PC-3 (cell line): Measurements from ENCODE around the gene IGFALS. TPM values are rescaled to one million over a fixed set of nuclear protein-coding genes. Genes with fewer than 3 reads are reported as not detected.

Experiments used
- ATAC-seq: fragments of 200-7000 bp; cut with Tn5 transposase; 2 replicates; pipeline ENCODE4 v1.9.1; 2020; ENCODE audit warnings: mild to moderate bottlenecking, moderate library complexity
- BruUV-seq: library from RNA; stranded (reverse); fragments of 400-500 nt; replicated peaks from 2 replicates; lab custom pipeline; 2021; lab: Mats Ljungman, UMichigan
- CTCF ChIA-PET: fragments of 300-600 bp; sonication (Branson Sonifier 250); formaldehyde crosslinking; loops from one replicate; lab custom pipeline; 2022; ENCODE audit warnings: antibody characterized with exemption; lab: Charles Lee
- POLR2A ChIA-PET: fragments of 300-600 bp; sonication (Branson Sonifier 250); formaldehyde crosslinking; loops from one replicate; lab custom pipeline; 2022; ENCODE audit warnings: antibody characterized with exemption; ENCODE audit not compliant: unreplicated experiment; lab: Charles Lee
- DNase-seq: peaks from one replicate; pipeline ENCODE4 v3.0.0-alpha.2; 2015
- H2AFZ ChIP-seq: fragments of 300-600 bp; sonication (generic); 2 replicates; pipeline ENCODE4 v1.6.0; 2016; ENCODE audit warnings: antibody characterized with exemption, low read length
- H3F3A ChIP-seq: fragments of 300-600 bp; sonication (generic); one replicate; pipeline ENCODE4 v1.6.0; 2017; ENCODE audit warnings: antibody characterized with exemption, low read length, control low read depth, mild to moderate bottlenecking; ENCODE audit not compliant: unreplicated experiment
- H3K27ac ChIP-seq: fragments of 300-600 bp; sonication (generic); 2 replicates; pipeline ENCODE4 v1.5.1; 2016; ENCODE audit warnings: mild to moderate bottlenecking, low read length
- H3K27me3 ChIP-seq: fragments of 300-600 bp; sonication (generic); 2 replicates; pipeline ENCODE4 v1.6.1; 2016; ENCODE audit warnings: low read length, mixed read lengths
- H3K36me3 ChIP-seq: fragments of 300-600 bp; sonication (generic); 2 replicates; pipeline ENCODE4 v1.6.1; 2016; ENCODE audit warnings: low read depth, mixed run types, low read length, mixed read lengths
- H3K4me1 ChIP-seq: fragments of 300-600 bp; sonication (generic); 2 replicates; pipeline ENCODE4 v1.5.1; 2016; ENCODE audit warnings: low read length; ENCODE audit not compliant: insufficient read depth
- H3K4me2 ChIP-seq: fragments of 300-600 bp; sonication (generic); 2 replicates; pipeline ENCODE4 v1.6.0; 2016; ENCODE audit warnings: low read length
- H3K4me3 ChIP-seq: fragments of 300-600 bp; sonication (generic); 2 replicates; pipeline ENCODE4 v1.5.1; 2016; ENCODE audit warnings: mild to moderate bottlenecking, low read length, mixed read lengths
- H3K79me2 ChIP-seq: fragments of 300-600 bp; sonication (generic); 2 replicates; pipeline ENCODE4 v1.6.1; 2017; ENCODE audit warnings: low read length, mixed read lengths
- H3K9ac ChIP-seq: fragments of 300-600 bp; sonication (generic); 2 replicates; pipeline ENCODE4 v1.6.0; 2016; ENCODE audit warnings: mild to moderate bottlenecking, low read length
- H3K9me2 ChIP-seq: fragments of 300-600 bp; sonication (generic); replicated peaks from 2 replicates; pipeline ENCODE4 v1.6.1; 2016; ENCODE audit warnings: mixed run types, low read length, mixed read lengths
- H3K9me3 ChIP-seq: fragments of 300-600 bp; sonication (generic); 2 replicates; pipeline ENCODE4 v1.6.1; 2016; ENCODE audit warnings: low read length, mixed read lengths
- H4K20me1 ChIP-seq: fragments of 300-600 bp; sonication (generic); 2 replicates; pipeline ENCODE4 v1.6.1; 2016; ENCODE audit warnings: low read length, mixed read lengths
- EZH2 ChIP-seq: fragments of 300-600 bp; sonication (generic); IDR thresholded peaks from one replicate; pipeline ENCODE4 v1.6.1; 2017; ENCODE audit warnings: antibody characterized with exemption, mild to moderate bottlenecking, low read length; ENCODE audit not compliant: unreplicated experiment
- EZH2phosphoT487 ChIP-seq: fragments of 300-600 bp; sonication (generic); IDR thresholded peaks from 2 replicates; pipeline ENCODE4 v1.6.1; 2018; ENCODE audit warnings: mild to moderate bottlenecking, antibody characterized with exemption, low read length, borderline replicate concordance
- intact Hi-C: fragments of 100-400 bp; cut with micrococcal nuclease; formaldehyde crosslinking; loops from 2 replicates; pipeline ENCODE4 v1.9.0; 2023
- total RNA-seq: library from RNA; depleted of rRNA; stranded (reverse); fragments of >200 nt; gene quantifications from 2 replicates; pipeline ENCODE4 v1.2.3, GENCODE V29; 2014
- TF ChIP-seq, protein P1 (sequence below): fragments of 300-600 bp; sonication (generic); conservative IDR thresholded peaks from 2 replicates; pipeline ENCODE4 v1.5.1; 2017; ENCODE audit warnings: antibody characterized with exemption, low read depth, mild to moderate bottlenecking, low read length

The IGFALS gene
- total RNA-seq, 1 experiment from 2014 or later, result not detected

DNA sequence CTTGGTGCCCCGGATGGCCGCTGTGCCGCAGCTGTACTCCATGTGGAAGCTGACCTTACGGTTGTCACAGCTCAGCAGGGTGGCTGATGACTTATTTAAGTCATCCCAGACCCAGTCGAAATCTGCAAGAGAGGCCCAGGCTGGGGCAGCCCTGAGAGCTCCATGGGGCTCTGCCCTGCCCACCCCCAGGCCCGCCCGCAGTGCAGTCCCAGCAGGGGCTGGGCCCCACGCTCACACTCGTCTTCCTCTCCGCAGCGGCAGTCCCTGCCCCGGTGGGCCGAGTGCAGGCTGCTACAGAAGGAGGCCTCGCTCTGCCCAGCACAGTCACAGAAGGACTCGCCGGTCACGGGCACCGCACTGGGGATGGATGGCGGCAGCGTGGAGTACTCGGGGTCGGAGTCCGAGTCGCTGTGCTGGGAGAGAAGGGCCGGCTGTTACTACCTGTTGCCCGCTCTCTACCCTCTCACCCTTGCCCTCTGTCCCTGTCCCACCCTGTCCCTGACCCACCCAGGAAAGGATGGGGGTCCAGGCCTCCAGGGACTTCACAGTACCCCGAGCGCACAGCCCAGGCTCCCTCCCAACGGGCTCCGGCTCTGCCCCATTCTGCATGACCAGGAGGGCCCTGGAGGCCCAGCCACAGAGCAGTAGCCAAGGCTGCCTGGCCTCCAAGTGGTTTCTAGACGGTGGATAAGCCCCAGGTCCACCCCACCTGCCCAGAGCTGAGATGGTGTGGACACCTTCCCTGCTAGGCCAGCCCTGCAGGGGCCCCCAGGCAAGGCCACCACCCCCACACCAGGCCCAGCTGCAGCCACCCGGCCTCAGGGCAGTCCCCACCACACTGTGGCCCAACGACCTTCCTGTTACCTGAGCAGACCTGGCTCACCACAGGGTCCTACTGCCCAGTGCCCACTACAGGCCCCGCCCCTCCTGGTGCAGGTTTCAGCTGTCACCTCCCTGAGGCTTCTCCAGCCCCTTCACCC lies 15.0 kb downstream of the IGFALS start:
- no TSS peak for BruUV-seq
- no peaks in the 10 kb centered on the region for H3K27me3 ChIP-seq
- ChIA-PET CTCF (no interaction called here), POLR2A (no interaction called here)
- peaks cover 18% of the 10 kb centered on the region; the same call in 1 of the 2 replicates for H3K4me1 ChIP-seq
- H3K36me3 ChIP-seq, result no peaks in the 10 kb centered on the region
- no peak overlapping the region for H3K9ac ChIP-seq
- no peaks in the 10 kb centered on the region for H3K9me2 ChIP-seq
- no peaks in the 10 kb centered on the region for H3K9me3 ChIP-seq
- H3K4me2 ChIP-seq, result no peak overlapping the region
- no peak overlapping the region for H2AFZ ChIP-seq
- no peak overlapping the region for H3K4me3 ChIP-seq
- H3K27ac ChIP-seq, result no peak overlapping the region
- peaks cover 3% of the 10 kb centered on the region; the same call in 1 of the 2 replicates for H4K20me1 ChIP-seq
- intact Hi-C loops, result no loop called here
- no peak for TF ChIP-seq EZH2
- TF ChIP-seq, protein P1, sequence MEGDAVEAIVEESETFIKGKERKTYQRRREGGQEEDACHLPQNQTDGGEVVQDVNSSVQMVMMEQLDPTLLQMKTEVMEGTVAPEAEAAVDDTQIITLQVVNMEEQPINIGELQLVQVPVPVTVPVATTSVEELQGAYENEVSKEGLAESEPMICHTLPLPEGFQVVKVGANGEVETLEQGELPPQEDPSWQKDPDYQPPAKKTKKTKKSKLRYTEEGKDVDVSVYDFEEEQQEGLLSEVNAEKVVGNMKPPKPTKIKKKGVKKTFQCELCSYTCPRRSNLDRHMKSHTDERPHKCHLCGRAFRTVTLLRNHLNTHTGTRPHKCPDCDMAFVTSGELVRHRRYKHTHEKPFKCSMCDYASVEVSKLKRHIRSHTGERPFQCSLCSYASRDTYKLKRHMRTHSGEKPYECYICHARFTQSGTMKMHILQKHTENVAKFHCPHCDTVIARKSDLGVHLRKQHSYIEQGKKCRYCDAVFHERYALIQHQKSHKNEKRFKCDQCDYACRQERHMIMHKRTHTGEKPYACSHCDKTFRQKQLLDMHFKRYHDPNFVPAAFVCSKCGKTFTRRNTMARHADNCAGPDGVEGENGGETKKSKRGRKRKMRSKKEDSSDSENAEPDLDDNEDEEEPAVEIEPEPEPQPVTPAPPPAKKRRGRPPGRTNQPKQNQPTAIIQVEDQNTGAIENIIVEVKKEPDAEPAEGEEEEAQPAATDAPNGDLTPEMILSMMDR, result no peak
- no peak for TF ChIP-seq EZH2phosphoT487
- ATAC-seq (no peak), DNase-seq (no peak)
- H3K79me2 ChIP-seq, result peaks cover 38% of the 10 kb centered on the region
- H3F3A ChIP-seq, result no peaks in the 10 kb centered on the region

DNA sequence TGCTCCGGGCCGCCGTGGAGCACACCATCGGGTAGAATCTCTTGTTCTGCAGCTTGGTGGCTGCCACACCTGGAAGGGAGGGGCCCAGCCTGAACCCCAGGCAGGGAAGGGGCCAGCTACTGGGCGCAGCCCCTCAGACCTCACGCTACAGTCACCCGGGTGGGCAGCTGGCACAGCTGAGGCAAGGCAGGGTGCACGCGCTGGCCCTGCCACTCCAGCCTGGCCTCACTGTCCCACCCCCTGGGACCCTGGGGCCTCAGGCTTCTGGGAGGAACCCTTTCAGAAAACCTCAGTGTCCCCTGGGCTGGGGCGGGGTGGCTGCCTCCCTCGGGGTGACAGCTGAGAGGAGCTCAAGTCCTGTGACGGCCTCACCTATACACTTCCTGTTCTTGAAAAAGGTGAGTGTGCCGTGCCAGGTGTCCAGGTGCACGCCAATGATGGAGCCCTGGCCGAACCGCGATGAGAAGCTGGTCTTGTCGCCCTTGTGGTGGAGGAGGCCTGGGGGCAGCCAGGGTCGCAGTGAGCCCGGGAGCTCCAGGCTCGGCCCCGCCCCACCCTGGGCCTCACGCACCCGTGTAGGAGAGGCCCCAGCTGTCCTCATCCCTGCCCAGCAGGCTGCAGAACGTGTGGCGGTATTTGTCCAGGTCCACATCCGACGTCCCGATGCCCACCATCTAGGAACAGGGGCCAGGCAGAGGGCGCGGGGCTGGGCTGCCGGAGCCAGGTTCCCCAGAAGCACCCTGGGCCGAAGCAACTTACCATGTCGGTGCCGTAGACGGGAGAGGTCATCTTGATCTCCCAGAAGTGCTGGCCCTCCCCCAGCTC lies 15.9 kb downstream of the IGFALS start:
- Histone ChIP-seq H3K36me3 (no peaks in the 10 kb centered on the region), H3K27me3 (no peaks in the 10 kb centered on the region), H3K27ac (no peak overlapping the region), H3K4me1 (peaks cover 18% of the 10 kb centered on the region; the same call in 1 of the 2 replicates), H3K9me3 (no peaks in the 10 kb centered on the region), H3K9me2 (no peaks in the 10 kb centered on the region), H2AFZ (no peak overlapping the region), H3K9ac (no peak overlapping the region), H3F3A (no peaks in the 10 kb centered on the region), H3K4me3 (no peak overlapping the region), H4K20me1 (peaks cover 3% of the 10 kb centered on the region; the same call in 1 of the 2 replicates), H3K79me2 (peaks cover 36% of the 10 kb centered on the region), H3K4me2 (no peak overlapping the region)
- ChIA-PET POLR2A (no interaction called here), CTCF (no interaction called here)
- TF ChIP-seq EZH2phosphoT487, result no peak
- TF ChIP-seq EZH2, result no peak
- TF ChIP-seq, protein P1, result no peak
- DNase-seq, result no peak
- BruUV-seq, result no TSS peak
- no peak for ATAC-seq
- intact Hi-C loops, result no loop called here
